HTERT RPE-1 (cell line): ENCODE results near the gene ARHGEF12.

ENCODE experiments used
- in situ Hi-C: fragments of 300-500 bp; cut with MboI; formaldehyde crosslinking; loops from 4 replicates; pipeline ENCODE4 v1.14.3; 2020; ENCODE audit warnings: low sequenced_read_pairs

Gene ARHGEF12

GRCh38 chr11:120386318-120386717 lies 50.1 kb downstream of the ARHGEF12 start:
- in situ Hi-C loops = no loop called here

GRCh38 chr11:120386774-120387371 lies 50.7 kb downstream of the ARHGEF12 start:
- in situ Hi-C loops = no loop called here

- in situ Hi-C loops = no loop called here
These were observed 52.0 kb downstream of the ARHGEF12 start for GRCh38 chr11:120388261-120388660.

GRCh38 chr11:120389693-120390584 lies 53.7 kb downstream of the ARHGEF12 start:
- in situ Hi-C loops = no loop called here

GRCh38 chr11:120390585-120390922 lies 54.3 kb downstream of the ARHGEF12 start:
- in situ Hi-C loops = no loop called here

GRCh38 chr11:120391292-120391691 lies 55.1 kb downstream of the ARHGEF12 start:
- in situ Hi-C loops = no loop called here

GRCh38 chr11:120391854-120392253 lies 55.6 kb downstream of the ARHGEF12 start:
- in situ Hi-C loops = no loop called here

- in situ Hi-C loops = no loop called here
These were observed 56.1 kb downstream of the ARHGEF12 start for GRCh38 chr11:120392314-120392713.

GRCh38 chr11:120392793-120393192 lies 56.6 kb downstream of the ARHGEF12 start:
- in situ Hi-C loops = no loop called here

- in situ Hi-C loops = no loop called here
These were observed 57.9 kb downstream of the ARHGEF12 start for GRCh38 chr11:120394119-120394518.

GRCh38 chr11:120395778-120396177 lies 59.6 kb downstream of the ARHGEF12 start:
- in situ Hi-C loops = no loop called here

GRCh38 chr11:120398132-120398531 lies 61.9 kb downstream of the ARHGEF12 start:
- in situ Hi-C loops = no loop called here

GRCh38 chr11:120399307-120399706 lies 63.1 kb downstream of the ARHGEF12 start:
- in situ Hi-C loops = no loop called here

- in situ Hi-C loops = no loop called here
These were observed 64.6 kb downstream of the ARHGEF12 start for GRCh38 chr11:120400564-120401364.

GRCh38 chr11:120401506-120401905 lies 65.3 kb downstream of the ARHGEF12 start:
- in situ Hi-C loops = no loop called here

GRCh38 chr11:120403966-120404365 lies 67.8 kb downstream of the ARHGEF12 start:
- in situ Hi-C loops = no loop called here

GRCh38 chr11:120404495-120404894 lies 68.3 kb downstream of the ARHGEF12 start:
- in situ Hi-C loops = no loop called here

- in situ Hi-C loops = no loop called here
These were observed 73.4 kb downstream of the ARHGEF12 start for GRCh38 chr11:120409655-120410054.

- in situ Hi-C loops = no loop called here
These were observed 74.6 kb downstream of the ARHGEF12 start for GRCh38 chr11:120410622-120411380.

GRCh38 chr11:120413480-120413879 lies 77.3 kb downstream of the ARHGEF12 start:
- in situ Hi-C loops = no loop called here

GRCh38 chr11:120420572-120420971 lies 84.4 kb downstream of the ARHGEF12 start:
- in situ Hi-C loops = no loop called here
